Nephron (organoid): ENCODE results near the gene LMTK3.
"Not testable (repeated sequence)": the region's sequence is repeated elsewhere in the genome, so short reads cannot be mapped to it uniquely, and the experiment has no call there.

Experiments
- H3K27ac Mint-ChIP-seq, 3 experiments: 2 replicates each; pipeline ENCODE4 v1.8.0; 2020; ENCODE audit warnings: mixed read lengths in 3 of 3, mild to moderate bottlenecking in 2 of 3, moderate library complexity in 1 of 3
- H3K27me3 Mint-ChIP-seq: 2 replicates; pipeline ENCODE4 v1.8.0; 2021; ENCODE audit warnings: low read depth, mild to moderate bottlenecking, moderate library complexity, mixed read lengths
- H3K36me3 Mint-ChIP-seq: 2 replicates; pipeline ENCODE4 v1.8.0; 2020; ENCODE audit warnings: low read depth, mixed read lengths
- H3K4me1 Mint-ChIP-seq: 2 replicates; pipeline ENCODE4 v1.8.0; 2020; ENCODE audit warnings: mixed read lengths
- H3K4me3 Mint-ChIP-seq, 3 experiments: 2 replicates each; pipeline ENCODE4 v1.8.0; 2020; ENCODE audit warnings: mild to moderate bottlenecking in 3 of 3, mixed read lengths in 3 of 3, moderate library complexity in 2 of 3
- H3K9me3 Mint-ChIP-seq: 2 replicates; pipeline ENCODE4 v1.8.0; 2020; ENCODE audit warnings: mixed read lengths
- CTCF ChIP-seq, 3 experiments: fragments of 200-600 bp; sonication (generic); IDR thresholded peaks; one replicate each; pipeline ENCODE4 v1.5.0; 2021; ENCODE audit warnings: antibody characterized with exemption in 3 of 3; ENCODE audit not compliant: unreplicated experiment in 3 of 3

Gene LMTK3

GRCh38 chr19:48530770-48531169, 19.1 kb upstream of the LMTK3 start:
- Mint-ChIP-seq H3K4me3 (no peak overlapping the region), H3K4me1 (no peaks in the 10 kb centered on the region), H3K36me3 (no peaks in the 10 kb centered on the region), H3K27me3 (peaks cover 4% of the 10 kb centered on the region), H3K9me3 (peaks cover 25% of the 10 kb centered on the region), H3K27ac (no peak overlapping the region)
- no peak for TF ChIP-seq CTCF (IDR thresholded peaks at IDR 0.05; ENCODE audit: unreplicated experiment in 3 of 3)

GRCh38 chr19:48530066-48530720, 18.6 kb upstream of the LMTK3 start:
- H3K36me3 Mint-ChIP-seq = no peaks in the 10 kb centered on the region

GRCh38 chr19:48529156-48529555, 17.5 kb upstream of the LMTK3 start:
- Mint-ChIP-seq H3K9me3 (peaks cover 31% of the 10 kb centered on the region), H3K4me3 (no peak overlapping the region), H3K27me3 (peaks cover 4% of the 10 kb centered on the region), H3K36me3 (no peaks in the 10 kb centered on the region), H3K4me1 (no peaks in the 10 kb centered on the region), H3K27ac (no peak overlapping the region)
- no peak for TF ChIP-seq CTCF (IDR thresholded peaks at IDR 0.05; ENCODE audit: unreplicated experiment in 3 of 3)

More at GRCh38 chr19:48530066-48530720, 18.6 kb upstream of the LMTK3 start:
- H3K9me3 Mint-ChIP-seq = peaks cover 25% of the 10 kb centered on the region
- H3K4me1 Mint-ChIP-seq = no peaks in the 10 kb centered on the region
- H3K27ac Mint-ChIP-seq = no peak overlapping the region
- TF ChIP-seq CTCF (IDR thresholded peaks at IDR 0.05; ENCODE audit: unreplicated experiment in 3 of 3) = no peak
- peaks cover 4% of the 10 kb centered on the region for H3K27me3 Mint-ChIP-seq
- H3K4me3 Mint-ChIP-seq = no peak overlapping the region

- H3K27ac Mint-ChIP-seq = no peak overlapping the region
- H3K4me1 Mint-ChIP-seq = no peaks in the 10 kb centered on the region
- peaks cover 37% of the 10 kb centered on the region for H3K9me3 Mint-ChIP-seq
- TF ChIP-seq CTCF (IDR thresholded peaks at IDR 0.05; ENCODE audit: unreplicated experiment in 3 of 3) = no peak
- H3K4me3 Mint-ChIP-seq = no peak overlapping the region
- no peaks in the 10 kb centered on the region for H3K36me3 Mint-ChIP-seq
- peaks cover 9% of the 10 kb centered on the region for H3K27me3 Mint-ChIP-seq
Observed at GRCh38 chr19:48524732-48525131, 13.1 kb upstream of the LMTK3 start.

GRCh38 chr19:48524221-48524620, 12.6 kb upstream of the LMTK3 start:
- Mint-ChIP-seq H3K27ac (no peak overlapping the region), H3K4me3 (no peak overlapping the region)
- no peak for TF ChIP-seq CTCF (IDR thresholded peaks at IDR 0.05; ENCODE audit: unreplicated experiment in 3 of 3)

GRCh38 chr19:48520134-48520533, 8.5 kb upstream of the LMTK3 start:
- no peak for TF ChIP-seq CTCF (IDR thresholded peaks at IDR 0.05; ENCODE audit: unreplicated experiment in 3 of 3)
- Mint-ChIP-seq H3K4me3 (no peak overlapping the region), H3K27me3 (peaks cover 9% of the 10 kb centered on the region), H3K36me3 (no peaks in the 10 kb centered on the region), H3K9me3 (peaks cover 13% of the 10 kb centered on the region), H3K4me1 (no peaks in the 10 kb centered on the region), H3K27ac (no peak overlapping the region)

More at GRCh38 chr19:48524221-48524620, 12.6 kb upstream of the LMTK3 start:
- Mint-ChIP-seq H3K4me1 (no peaks in the 10 kb centered on the region), H3K9me3 (peaks cover 34% of the 10 kb centered on the region), H3K36me3 (no peaks in the 10 kb centered on the region), H3K27me3 (peaks cover 9% of the 10 kb centered on the region)

- H3K27me3 Mint-ChIP-seq, H3K36me3 Mint-ChIP-seq, H3K4me3 Mint-ChIP-seq, H3K9me3 Mint-ChIP-seq, H3K4me1 Mint-ChIP-seq, H3K27ac Mint-ChIP-seq: not testable (repeated sequence)
Observed at GRCh38 chr19:48519426-48519825, 7.8 kb upstream of the LMTK3 start.
